HG02610 (cell line): Measurements from ENCODE around the gene AS3MT.
A peak's percentile ranks its signal among the peaks of the same experiment; 100 is the strongest.
"Not testable (repeated sequence)": the region's sequence is repeated elsewhere in the genome, so short reads cannot be mapped to it uniquely, and the experiment has no call there.

ENCODE experiments used
- ATAC-seq: cut with Tn5 transposase; IDR thresholded peaks from one replicate; pipeline ENCODE4 v1.9.1; 2021; ENCODE audit warnings: mild to moderate bottlenecking, moderate library complexity; ENCODE audit not compliant: unreplicated experiment

AS3MT gene

GRCh38 chr10:102855731-102856436 is 13.4 kb upstream of the AS3MT start:
- not testable (repeated sequence) for ATAC-seq

- no peak for ATAC-seq
Observed at GRCh38 chr10:102856758-102857424, 12.4 kb upstream of the AS3MT start.

- ATAC-seq = no peak
Observed at GRCh38 chr10:102859911-102860310, 9.4 kb upstream of the AS3MT start.

- ATAC-seq = no peak
Observed at GRCh38 chr10:102863660-102864059, 5.6 kb upstream of the AS3MT start.

GRCh38 chr10:102865620-102866019 is 3.6 kb upstream of the AS3MT start:
- ATAC-seq = no peak

GRCh38 chr10:102868911-102869257 is 386 bp upstream of the AS3MT start:
- no peak for ATAC-seq

- ATAC-seq = no peak
Observed at GRCh38 chr10:102870221-102870620, 951 bp downstream of the AS3MT start.

GRCh38 chr10:102872163-102872562 is 2.9 kb downstream of the AS3MT start:
- no peak for ATAC-seq

GRCh38 chr10:102876747-102877153 is 7.5 kb downstream of the AS3MT start:
- no peak for ATAC-seq

GRCh38 chr10:102878629-102879028 is 9.4 kb downstream of the AS3MT start:
- no peak for ATAC-seq

- ATAC-seq = no peak
Observed at GRCh38 chr10:102880256-102880655, 11.0 kb downstream of the AS3MT start.

GRCh38 chr10:102888048-102888447 is 18.8 kb downstream of the AS3MT start:
- no peak for ATAC-seq

- ATAC-seq = no peak
Observed at GRCh38 chr10:102894466-102895213, 25.4 kb downstream of the AS3MT start.

GRCh38 chr10:102900006-102900405 is 30.7 kb downstream of the AS3MT start:
- ATAC-seq = no peak

- ATAC-seq = no peak
Observed at GRCh38 chr10:102904346-102904745, 35.1 kb downstream of the AS3MT start.

GRCh38 chr10:102906507-102906906 is 37.2 kb downstream of the AS3MT start:
- ATAC-seq = no peak

GRCh38 chr10:102914781-102915180 is 45.5 kb downstream of the AS3MT start:
- ATAC-seq = no peak

GRCh38 chr10:102916173-102916572 is 46.9 kb downstream of the AS3MT start:
- ATAC-seq = no peak

- peak; percentile 31 for ATAC-seq
Observed at GRCh38 chr10:102917314-102917961, 48.2 kb downstream of the AS3MT start.

- ATAC-seq = peak; percentile 93
Observed at GRCh38 chr10:102917962-102918816, 48.9 kb downstream of the AS3MT start, which contains the start of gene CNNM2. TSS of gene CNNM2 (plus strand) at chr10:102918294. CDS start at chr10:102918481, 187 bp downstream.
